GM12878 (cell line): ENCODE results near the gene MTHFR. TPM values are rescaled to one million over a fixed set of nuclear protein-coding genes. Genes with fewer than 3 reads are reported as not detected.

Experiments
- ATAC-seq: fragments of 200-7000 bp; cut with Tn5 transposase; 3 replicates; pipeline ENCODE4 v1.9.1; 2020; ENCODE audit warnings: mild to moderate bottlenecking, moderate library complexity
- BruUV-seq: library from RNA; stranded (reverse); fragments of 400-500 nt; replicated peaks from 2 replicates; lab custom pipeline; 2021; lab: Mats Ljungman, UMichigan
- CTCF ChIA-PET: fragments of 300-600 bp; sonication (Branson Sonifier 250); formaldehyde crosslinking; extraction: SDS; loops from one replicate; lab custom pipeline; 2021; ENCODE audit warnings: inconsistent platforms; lab: Yijun Ruan, JAX
- POLR2A ChIA-PET: fragments of 350-600 bp; formaldehyde crosslinking; extraction: SDS; loops from one replicate; lab custom pipeline; 2021; ENCODE audit warnings: inconsistent platforms; lab: Charles Lee
- RAD21 ChIA-PET: fragments of 300-600 bp; sonication (Branson Sonifier 250); formaldehyde crosslinking; loops from one replicate; lab custom pipeline; 2023; ENCODE audit warnings: antibody characterized with exemption; ENCODE audit not compliant: unreplicated experiment; lab: Charles Lee
- SMC1A ChIA-PET: fragments of 300-600 bp; sonication (Branson Sonifier 250); formaldehyde crosslinking; loops from one replicate; lab custom pipeline; 2023; ENCODE audit not compliant: unreplicated experiment, uncharacterized antibody; lab: Charles Lee
- DNase-seq: peaks from one replicate; pipeline ENCODE4 v3.0.0-alpha.2; 2011; ENCODE audit warnings: low read depth, low spot score
- FAIRE-seq: peaks from 3 replicates; lab custom pipeline; 2011; peaks lifted over from hg19 to GRCh38; lab: Jason Lieb, UNC
- H2AFZ ChIP-seq: 2 replicates; pipeline ENCODE4 v1.6.0; 2011; ENCODE audit warnings: low read depth, low read length, control low read depth; ENCODE audit not compliant: control insufficient read depth
- H3K27ac ChIP-seq: 2 replicates; pipeline ENCODE4 v1.5.1; 2011; ENCODE audit warnings: control low read depth; ENCODE audit not compliant: control insufficient read depth, insufficient read depth
- H3K27me3 ChIP-seq, 2 experiments: replicated peaks in 1 of 2; 2 replicates each; pipeline versions ENCODE4 v1.6.0 to v1.6.1; 2011; ENCODE audit warnings: low read length in 1 of 2; ENCODE audit not compliant: control insufficient read depth in 2 of 2, insufficient read depth in 2 of 2
- H3K36me3 ChIP-seq, 2 experiments: 2 replicates each; pipeline ENCODE4 v1.5.1; 2011; ENCODE audit warnings: low read length in 1 of 2; ENCODE audit not compliant: control insufficient read depth in 2 of 2, insufficient read depth in 2 of 2
- H3K4me1 ChIP-seq: 2 replicates; pipeline ENCODE4 v1.6.1; 2011; ENCODE audit warnings: mild to moderate bottlenecking, low read length, moderate library complexity, mixed read lengths; ENCODE audit not compliant: control insufficient read depth, insufficient read depth
- H3K4me2 ChIP-seq: 2 replicates; pipeline ENCODE4 v1.6.0; 2011; ENCODE audit warnings: control low read depth; ENCODE audit not compliant: control insufficient read depth, insufficient read depth
- H3K4me3 ChIP-seq: fragments of 200-600 bp; sonication (generic); 2 replicates; pipeline ENCODE4 v1.5.1; 2016
- H3K79me2 ChIP-seq: 2 replicates; pipeline ENCODE4 v1.6.0; 2011; ENCODE audit warnings: low read length; ENCODE audit not compliant: control insufficient read depth, insufficient read depth
- H3K9ac ChIP-seq: 2 replicates; pipeline ENCODE4 v1.8.0; 2011; ENCODE audit warnings: low read length, control low read depth, mixed read lengths; ENCODE audit not compliant: control insufficient read depth, insufficient read depth
- H3K9me3 ChIP-seq: replicated peaks from 3 replicates; pipeline ENCODE4 v1.5.1; 2011; ENCODE audit warnings: mild to moderate bottlenecking, low read length; ENCODE audit not compliant: control insufficient read depth, insufficient read depth
- H4K20me1 ChIP-seq: 2 replicates; pipeline ENCODE4 v1.6.0; 2011; ENCODE audit not compliant: control insufficient read depth, insufficient read depth
- ATF3 ChIP-seq: IDR thresholded peaks from 2 replicates; pipeline ENCODE4 v1.6.1; 2011; ENCODE audit warnings: low read depth, mild to moderate bottlenecking, low read length, moderate library complexity, borderline replicate concordance; ENCODE audit errors: extremely low read depth
- CEBPZ ChIP-seq: fragments of 150-350 bp; IDR thresholded peaks from 2 replicates; pipeline ENCODE4 v1.6.1; 2016; ENCODE audit warnings: low read depth, low read length
- DPF2 ChIP-seq: fragments of 450-650 bp; IDR thresholded peaks from 2 replicates; pipeline ENCODE4 v1.6.1; 2017; ENCODE audit warnings: mild to moderate bottlenecking
- EGR1 ChIP-seq, 2 experiments: IDR thresholded peaks; 1 replicate in 1 of 2; 2 replicates in 1 of 2; pipeline ENCODE4 v1.6.1; 2011 to 2012; ENCODE audit warnings: low read depth in 2 of 2, low read length in 2 of 2, borderline replicate concordance in 1 of 2, mild to moderate bottlenecking in 1 of 2, moderate library complexity in 1 of 2
- POLR2AphosphoS2 ChIP-seq: IDR thresholded peaks from 2 replicates; pipeline ENCODE4 v1.6.1; 2011; ENCODE audit warnings: low read depth, mild to moderate bottlenecking, low read length, improper control_type of control experiment, moderate library complexity
- SP1 ChIP-seq: IDR thresholded peaks from one replicate; pipeline ENCODE4 v1.6.1; 2011; ENCODE audit warnings: low read depth, low read length
- TAF1 ChIP-seq: IDR thresholded peaks from 2 replicates; pipeline ENCODE4 v1.6.1; 2011; ENCODE audit warnings: mild to moderate bottlenecking, low read depth, low read length, borderline replicate concordance
- YY1 ChIP-seq: IDR thresholded peaks from 2 replicates; pipeline ENCODE4 v1.6.1; 2011; ENCODE audit warnings: low read depth, mild to moderate bottlenecking, low read length
- WGBS: methylation state at CpG from one replicate; pipeline ENCODE4 v1.1.6; 2016; ENCODE audit warnings: low lambda C conversion rate; ENCODE audit not compliant: insufficient replicate concordance, insufficient coverage; ENCODE audit errors: missing lambda C conversion rate; 5-methylcytosine and 5-hydroxymethylcytosine counted together
- in situ Hi-C: fragments of 300-500 bp; cut with MboI; formaldehyde crosslinking; loops from 9 replicates; pipeline ENCODE4 v1.14.3; 2018; ENCODE audit warnings: mixed read lengths
- intact Hi-C: fragments of 100-400 bp; cut with micrococcal nuclease; formaldehyde crosslinking; loops from one replicate; pipeline ENCODE4 v1.14.2; 2022; ENCODE audit not compliant: unreplicated experiment
- polyA plus RNA-seq, 11 experiments: library from polyadenylated mRNA; depleted of rRNA in 4 of 11; unstranded in 6 of 11; stranded (reverse) in 5 of 11; fragments of >200 nt; fragmentation: Nextera tagmentation in 4 of 11; fragmentation: Illumina TruSeq in 1 of 11; extraction: Ambion mirVana in 4 of 11; extraction: Trizol in 1 of 11; gene quantifications; 1 replicate in 1 of 11; 2 replicates in 10 of 11; pipeline versions ENCODE4 v1.2.1 to v1.2.3, GENCODE V29; 2011 to 2016; ENCODE audit warnings: inconsistent platforms in 2 of 11, missing spikeins in 2 of 11, low read depth in 1 of 11
- total RNA-seq, 4 experiments: library from RNA; depleted of rRNA in 3 of 4; stranded (reverse); fragments of >200 nt in 3 of 4; fragmentation: Illumina TruSeq in 1 of 4; extraction: Trizol in 1 of 4; gene quantifications; 2 replicates each; pipeline versions ENCODE4 v1.2.1 to v1.2.3, GENCODE V29; 2013 to 2021
- TF ChIP-seq, protein P1 (sequence below): fragments of 450-650 bp; IDR thresholded peaks from 2 replicates; pipeline ENCODE4 v1.6.1; 2017; ENCODE audit warnings: borderline replicate concordance
- TF ChIP-seq, protein P2 (sequence below): fragments of 450-650 bp; IDR thresholded peaks from 2 replicates; pipeline ENCODE4 v1.6.1; 2016; ENCODE audit warnings: mild to moderate bottlenecking, moderate library complexity, borderline replicate concordance

The MTHFR gene
- total and polyA plus RNA-seq, 10 of the 15 experiments (the other 5 are each of a cell fraction or from before 2014, with no cell fraction given) = 1.0 to 16.8 (median 9.4) TPM

DNA sequence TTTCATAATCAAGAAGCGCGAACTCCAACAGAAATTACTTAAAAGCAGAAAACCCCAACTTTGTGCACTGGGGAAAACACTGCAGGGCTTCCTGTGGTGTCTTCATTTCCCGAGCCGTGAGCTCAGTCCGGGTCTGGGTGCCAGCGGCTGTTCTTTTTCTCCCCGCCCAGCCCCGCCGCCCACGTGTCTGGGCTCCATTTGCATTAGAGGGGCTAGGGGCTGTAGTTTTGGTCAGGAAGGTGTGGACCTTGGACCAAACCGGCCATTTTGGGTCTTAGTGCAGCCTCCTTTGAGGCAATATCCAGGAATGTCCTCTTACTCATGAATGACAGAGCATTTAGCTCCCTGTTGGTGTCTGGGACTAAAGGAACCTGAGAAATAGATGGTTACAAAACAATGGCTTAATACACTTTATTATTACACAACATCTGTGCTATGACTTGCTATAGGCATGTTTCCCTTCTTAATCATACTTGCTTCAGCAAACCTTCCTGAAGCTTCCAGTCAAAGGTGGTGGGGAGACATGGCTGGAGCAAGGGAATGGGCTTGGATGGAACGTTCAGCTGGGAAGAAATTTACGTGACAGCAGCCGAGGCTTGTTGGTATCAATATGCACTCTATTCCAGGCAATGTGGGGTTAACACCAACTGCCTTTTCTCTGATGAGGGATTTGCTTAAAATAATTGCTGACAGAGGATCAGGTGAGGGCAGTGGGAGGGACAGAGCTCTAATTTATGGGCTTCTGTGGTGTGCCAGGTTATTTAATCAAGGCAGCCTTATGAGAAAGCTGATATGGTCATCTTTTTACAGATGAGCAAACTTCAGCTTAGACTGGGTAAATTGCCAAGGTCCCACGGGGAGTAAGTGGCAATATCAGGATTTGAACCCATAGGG is 68.8 kb downstream of the MTHFR start:
- no peaks in the 10 kb centered on the region for H3K36me3 ChIP-seq
- peak; percentile 77 for ATAC-seq
- peak overlapping the region; percentile 35 for H3K27ac ChIP-seq
- no peaks in the 10 kb centered on the region for H3K27me3 ChIP-seq
- peaks cover 15% of the 10 kb centered on the region for H3K4me1 ChIP-seq
- in situ Hi-C loops = no loop called here
- H3K4me2 ChIP-seq = peak overlapping the region; percentile 97
- 21% methylated on average over 15 of the region's 15 CpGs for WGBS
- no peak for FAIRE-seq
- BruUV-seq = no TSS peak
- H2AFZ ChIP-seq = peak overlapping the region; percentile 93
- no peaks in the 10 kb centered on the region for H3K9me3 ChIP-seq
- H4K20me1 ChIP-seq = no peaks in the 10 kb centered on the region
- DNase-seq = no peak
- POLR2A ChIA-PET = interaction anchor here (0.5 to 1.1 kb wide), 3 partner anchors 282 to 1784 kb away, joined by 3 read pairs; partner anchors contain the start of gene MIIP
- peak overlapping the region; percentile 70 for H3K9ac ChIP-seq
- H3K4me3 ChIP-seq = peak overlapping the region; percentile 86
- SMC1A ChIA-PET = interaction anchor here (0.7 to 1.4 kb wide), 6 partner anchors 15 to 69 kb away, joined by 3 to 8 read pairs (median 3); partner anchors contain the start of genes CLCN6 and MTHFR
- intact Hi-C loops = no loop called here
- H3K79me2 ChIP-seq = no peaks in the 10 kb centered on the region
- RAD21 ChIA-PET = interaction anchor here (0.7 to 1.1 kb wide), 5 partner anchors 12 to 94 kb away, joined by 3 to 5 read pairs (median 4); no protein-coding TSS in a partner anchor
- CTCF ChIA-PET = interaction anchor here (0.6 to 3.3 kb wide), 8 partner anchors 12 to 699 kb away, joined by 3 to 17 read pairs (median 4); no protein-coding TSS in a partner anchor
- TF ChIP-seq DPF2 (0 out of 2 replicates have a peak, but pooled peaks have one; percentile 7), TAF1 (0 out of 2 replicates have a peak, but pooled peaks have one; percentile 18), SP1 (no peak), POLR2AphosphoS2 (no peak), ATF3 (no peak), EGR1 (IDR thresholded peaks at IDR 0.05; ENCODE audit: borderline replicate concordance in 1 of 2, low read depth in 2 of 2, low read length in 2 of 2) (peak in 1 of 2 experiments; percentile 76; a peak in 1 of 3 replicates), CEBPZ (no peak), YY1 (peak; percentile 82)
- TF ChIP-seq, protein P1, sequence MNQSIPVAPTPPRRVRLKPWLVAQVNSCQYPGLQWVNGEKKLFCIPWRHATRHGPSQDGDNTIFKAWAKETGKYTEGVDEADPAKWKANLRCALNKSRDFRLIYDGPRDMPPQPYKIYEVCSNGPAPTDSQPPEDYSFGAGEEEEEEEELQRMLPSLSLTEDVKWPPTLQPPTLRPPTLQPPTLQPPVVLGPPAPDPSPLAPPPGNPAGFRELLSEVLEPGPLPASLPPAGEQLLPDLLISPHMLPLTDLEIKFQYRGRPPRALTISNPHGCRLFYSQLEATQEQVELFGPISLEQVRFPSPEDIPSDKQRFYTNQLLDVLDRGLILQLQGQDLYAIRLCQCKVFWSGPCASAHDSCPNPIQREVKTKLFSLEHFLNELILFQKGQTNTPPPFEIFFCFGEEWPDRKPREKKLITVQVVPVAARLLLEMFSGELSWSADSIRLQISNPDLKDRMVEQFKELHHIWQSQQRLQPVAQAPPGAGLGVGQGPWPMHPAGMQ = no peak
- TF ChIP-seq, protein P2, sequence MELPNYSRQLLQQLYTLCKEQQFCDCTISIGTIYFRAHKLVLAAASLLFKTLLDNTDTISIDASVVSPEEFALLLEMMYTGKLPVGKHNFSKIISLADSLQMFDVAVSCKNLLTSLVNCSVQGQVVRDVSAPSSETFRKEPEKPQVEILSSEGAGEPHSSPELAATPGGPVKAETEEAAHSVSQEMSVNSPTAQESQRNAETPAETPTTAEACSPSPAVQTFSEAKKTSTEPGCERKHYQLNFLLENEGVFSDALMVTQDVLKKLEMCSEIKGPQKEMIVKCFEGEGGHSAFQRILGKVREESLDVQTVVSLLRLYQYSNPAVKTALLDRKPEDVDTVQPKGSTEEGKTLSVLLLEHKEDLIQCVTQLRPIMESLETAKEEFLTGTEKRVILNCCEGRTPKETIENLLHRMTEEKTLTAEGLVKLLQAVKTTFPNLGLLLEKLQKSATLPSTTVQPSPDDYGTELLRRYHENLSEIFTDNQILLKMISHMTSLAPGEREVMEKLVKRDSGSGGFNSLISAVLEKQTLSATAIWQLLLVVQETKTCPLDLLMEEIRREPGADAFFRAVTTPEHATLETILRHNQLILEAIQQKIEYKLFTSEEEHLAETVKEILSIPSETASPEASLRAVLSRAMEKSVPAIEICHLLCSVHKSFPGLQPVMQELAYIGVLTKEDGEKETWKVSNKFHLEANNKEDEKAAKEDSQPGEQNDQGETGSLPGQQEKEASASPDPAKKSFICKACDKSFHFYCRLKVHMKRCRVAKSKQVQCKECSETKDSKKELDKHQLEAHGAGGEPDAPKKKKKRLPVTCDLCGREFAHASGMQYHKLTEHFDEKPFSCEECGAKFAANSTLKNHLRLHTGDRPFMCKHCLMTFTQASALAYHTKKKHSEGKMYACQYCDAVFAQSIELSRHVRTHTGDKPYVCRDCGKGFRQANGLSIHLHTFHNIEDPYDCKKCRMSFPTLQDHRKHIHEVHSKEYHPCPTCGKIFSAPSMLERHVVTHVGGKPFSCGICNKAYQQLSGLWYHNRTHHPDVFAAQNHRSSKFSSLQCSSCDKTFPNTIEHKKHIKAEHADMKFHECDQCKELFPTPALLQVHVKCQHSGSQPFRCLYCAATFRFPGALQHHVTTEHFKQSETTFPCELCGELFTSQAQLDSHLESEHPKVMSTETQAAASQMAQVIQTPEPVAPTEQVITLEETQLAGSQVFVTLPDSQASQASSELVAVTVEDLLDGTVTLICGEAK = no peak
